Stimulated activated CD4-positive, alpha-beta T cell treated with anti-CD3 and anti-CD28 coated beads, Interleukin-2, amount 100 ng/mL, for 24 hours (primary cell): ENCODE results near the gene EMCN.
"Not testable (repeated sequence)": the region's sequence is repeated elsewhere in the genome, so short reads cannot be mapped to it uniquely, and the experiment has no call there.

Source experiments
- DNase-seq, 2 donors: peaks; one replicate each; pipeline ENCODE4 v3.0.0-alpha.2; 2020

Gene EMCN, protein sequence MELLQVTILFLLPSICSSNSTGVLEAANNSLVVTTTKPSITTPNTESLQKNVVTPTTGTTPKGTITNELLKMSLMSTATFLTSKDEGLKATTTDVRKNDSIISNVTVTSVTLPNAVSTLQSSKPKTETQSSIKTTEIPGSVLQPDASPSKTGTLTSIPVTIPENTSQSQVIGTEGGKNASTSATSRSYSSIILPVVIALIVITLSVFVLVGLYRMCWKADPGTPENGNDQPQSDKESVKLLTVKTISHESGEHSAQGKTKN

DNA sequence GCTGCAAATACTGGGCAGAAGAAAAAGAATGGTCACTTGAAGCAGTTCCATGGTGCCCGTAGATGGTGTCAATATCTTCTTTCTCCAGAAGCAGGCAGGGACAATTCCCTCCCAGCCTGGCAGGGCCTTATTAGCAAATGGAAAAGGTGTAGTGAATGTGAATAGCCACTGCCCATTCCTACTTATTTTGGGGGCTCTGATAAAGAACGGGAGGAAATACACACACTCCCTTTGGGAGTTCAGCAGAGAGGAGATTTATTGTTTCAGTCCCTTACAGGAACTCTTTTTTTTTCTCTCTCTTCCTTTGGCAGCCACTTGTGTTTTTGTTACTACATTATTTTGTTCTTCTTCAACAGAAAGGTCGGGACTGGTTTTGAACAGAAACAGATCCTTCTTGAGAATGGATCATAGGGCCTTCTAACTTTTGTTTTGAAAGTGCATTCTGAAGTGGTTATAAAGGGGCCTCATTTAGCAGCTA is at the start of gene EMCN:
Gene EMCN, minus strand, starts transcription at position 159 of the 478 bp plus-strand sequence. Its CDS starts 108 bp downstream, at position 51.
- no peak for DNase-seq

DNA sequence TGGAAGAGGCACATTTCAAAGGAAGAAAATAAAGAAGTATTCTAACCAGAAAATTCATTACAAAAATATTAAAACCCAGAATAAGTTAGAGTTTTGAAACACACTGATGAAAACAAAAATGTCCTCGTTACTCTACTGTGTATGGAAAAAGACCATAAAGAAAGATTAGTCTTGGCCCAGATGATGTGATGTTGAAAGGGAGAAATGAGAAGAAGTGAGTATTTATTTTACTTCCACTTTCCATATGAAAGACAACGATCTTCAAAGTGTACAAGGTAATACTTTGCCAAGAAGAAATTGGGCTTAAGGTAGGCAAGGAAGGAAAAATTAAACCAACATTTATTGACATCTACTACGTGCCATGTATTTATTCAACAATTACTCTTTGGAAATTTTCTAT is 48.6 kb upstream of the EMCN start:
- DNase-seq = no peak

DNA sequence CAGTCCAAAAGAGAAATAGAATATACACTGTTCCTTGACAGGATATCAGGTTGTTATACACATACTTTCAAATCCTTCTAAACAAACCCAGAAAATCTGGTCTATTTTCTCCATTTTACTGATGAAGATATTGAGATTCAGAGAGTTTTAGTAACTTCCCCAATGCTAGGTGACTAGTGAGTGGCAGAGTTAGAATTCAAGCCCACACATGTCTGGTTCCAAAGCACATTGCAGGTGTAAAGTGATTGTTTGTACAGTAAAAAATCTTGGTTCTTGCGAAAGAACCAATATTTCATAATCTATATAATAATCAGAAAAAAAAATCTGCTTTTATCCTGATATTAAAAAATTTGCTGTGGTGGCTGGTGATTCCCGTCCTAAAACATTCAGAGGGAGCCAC is 39.5 kb upstream of the EMCN start:
- DNase-seq = no peak

DNA sequence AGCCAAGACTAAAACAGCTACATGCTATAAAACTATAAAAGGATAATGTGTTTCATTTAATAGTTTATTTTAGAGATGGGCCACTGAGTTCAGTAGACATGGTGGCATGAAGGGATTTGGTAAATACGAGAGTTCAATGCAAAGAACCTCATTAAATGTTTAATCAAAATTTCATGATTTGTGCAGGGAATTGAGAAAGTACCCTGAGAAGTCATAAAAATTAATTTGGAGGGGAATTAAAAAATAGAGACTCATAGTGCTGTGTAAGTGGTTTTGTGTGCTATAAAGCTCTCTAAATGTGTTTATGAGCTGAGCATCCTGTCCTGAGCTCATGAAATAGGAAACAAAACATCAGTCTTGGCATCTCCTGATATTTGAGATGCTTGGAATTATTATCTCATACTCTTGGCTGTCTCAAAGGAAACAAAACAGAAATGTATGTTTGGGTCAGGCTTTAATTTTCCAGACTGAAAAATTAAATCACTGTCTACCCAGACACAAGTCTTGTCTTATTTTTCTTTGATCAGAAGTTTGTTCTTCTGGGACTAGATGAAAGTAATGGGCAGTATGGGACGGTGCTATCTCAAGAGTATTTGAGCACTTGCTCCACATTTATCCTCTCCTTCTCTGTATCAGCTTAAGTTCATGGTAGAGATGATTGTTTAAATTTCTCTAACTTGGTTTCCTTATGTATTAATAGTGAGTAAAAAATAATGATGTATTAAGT is 38.0 kb upstream of the EMCN start:
- no peak for DNase-seq

DNA sequence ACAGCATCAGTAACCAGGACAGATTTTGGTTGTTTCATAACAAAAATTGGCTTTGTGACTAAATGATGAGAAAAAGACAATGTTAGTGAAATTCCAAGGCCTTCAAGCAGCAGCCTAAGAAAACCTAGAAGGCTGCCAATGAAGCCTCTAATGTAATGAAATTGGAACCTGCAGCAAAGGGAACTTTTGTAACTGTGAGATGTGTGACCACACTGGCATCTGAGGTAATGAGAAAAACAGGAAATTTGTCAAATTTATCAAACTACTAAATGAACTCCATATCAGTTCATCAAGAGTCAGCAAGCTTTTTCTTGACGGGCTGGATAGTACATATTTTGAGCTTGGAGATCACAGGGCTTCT is 30.4 kb upstream of the EMCN start:
- DNase-seq = no peak

DNA sequence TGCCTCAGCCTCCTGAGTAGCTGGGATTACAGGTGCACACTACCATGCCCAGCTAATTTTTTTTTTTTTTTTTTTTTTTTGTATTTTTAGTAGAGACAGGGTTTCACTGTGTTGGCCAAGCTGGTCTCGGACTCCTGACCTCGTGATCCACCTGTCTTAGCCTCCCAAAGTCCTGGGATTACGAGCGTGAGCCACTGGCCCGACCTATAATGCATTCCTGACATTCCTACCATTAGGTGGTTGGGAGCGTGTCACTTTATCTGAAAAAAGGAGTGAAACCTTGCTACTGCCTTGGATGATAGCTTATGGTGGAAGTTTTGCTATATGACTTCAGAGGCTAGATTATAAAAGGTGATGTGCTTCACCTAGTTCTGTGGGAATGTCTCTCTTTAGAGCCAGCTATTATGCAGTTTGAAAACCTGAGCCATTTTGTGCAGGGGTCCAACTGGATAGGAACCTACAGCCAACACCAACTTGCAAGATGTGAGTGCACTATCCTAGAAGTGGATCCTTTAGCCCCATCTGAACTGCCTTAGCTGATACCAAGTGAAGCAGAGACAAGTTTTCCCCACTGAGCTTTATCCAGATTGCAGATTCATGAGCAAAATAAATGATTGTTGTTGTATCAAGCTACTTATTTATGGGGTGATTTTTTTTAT is 29.8 kb upstream of the EMCN start:
- no peak for DNase-seq

DNA sequence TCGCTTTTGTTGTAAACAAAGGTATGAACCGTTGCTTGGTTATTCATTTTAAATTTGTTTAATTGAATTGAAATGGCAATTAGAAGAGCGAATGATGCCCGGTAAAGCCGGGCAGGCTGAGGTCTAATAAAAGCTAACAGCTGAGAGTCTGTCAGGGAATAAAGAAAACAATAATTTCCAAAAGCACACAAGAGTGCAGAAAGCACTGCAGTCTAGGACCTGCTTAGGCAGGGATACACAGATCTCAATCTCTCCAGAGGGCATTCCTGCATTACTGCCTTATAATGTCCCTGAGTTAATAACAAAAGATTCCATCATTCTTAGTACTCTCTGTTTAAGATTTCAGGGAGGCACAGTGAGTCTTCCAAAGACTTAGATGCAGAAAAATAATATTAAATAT is 27.6 kb upstream of the EMCN start:
- DNase-seq = no peak

DNA sequence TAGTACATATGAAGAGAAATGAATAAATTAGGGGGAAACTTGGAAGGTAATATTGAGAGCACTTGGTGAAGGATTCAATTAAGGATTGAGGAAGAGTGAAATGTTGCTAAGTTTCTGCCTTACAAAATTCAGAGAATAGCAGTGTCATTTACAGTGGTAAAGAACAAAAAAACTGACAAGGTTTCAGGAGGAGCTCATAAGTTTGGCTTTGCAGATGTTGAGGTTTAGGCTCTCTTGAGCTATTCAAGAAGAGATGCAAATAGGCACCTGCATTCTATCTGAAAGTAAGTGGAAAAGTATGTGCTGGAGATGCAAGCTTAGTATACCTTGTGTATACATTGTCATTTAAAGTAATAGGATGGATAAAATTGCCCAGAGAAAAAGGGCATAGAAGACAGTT is 22.3 kb upstream of the EMCN start:
- DNase-seq = no peak

DNA sequence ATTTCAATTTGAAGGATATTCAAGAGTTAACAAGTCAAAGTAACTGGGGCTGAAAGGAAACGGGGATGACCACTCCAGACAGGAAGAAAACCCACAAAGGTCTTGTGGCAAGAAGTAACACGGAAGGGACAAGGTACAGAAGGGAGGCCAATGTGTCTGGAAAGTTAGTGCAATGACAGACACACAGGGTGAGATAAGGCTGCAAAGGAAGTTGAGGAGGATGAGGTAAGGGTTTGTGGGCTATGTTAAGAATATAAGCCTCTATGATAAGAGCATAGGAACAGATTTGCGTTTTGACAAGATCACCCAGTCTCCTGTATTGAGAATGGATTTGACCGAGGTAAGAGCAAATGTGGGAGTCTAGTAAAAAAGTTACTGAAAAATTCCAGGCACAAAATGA is 21.9 kb upstream of the EMCN start:
- no peak for DNase-seq

DNA sequence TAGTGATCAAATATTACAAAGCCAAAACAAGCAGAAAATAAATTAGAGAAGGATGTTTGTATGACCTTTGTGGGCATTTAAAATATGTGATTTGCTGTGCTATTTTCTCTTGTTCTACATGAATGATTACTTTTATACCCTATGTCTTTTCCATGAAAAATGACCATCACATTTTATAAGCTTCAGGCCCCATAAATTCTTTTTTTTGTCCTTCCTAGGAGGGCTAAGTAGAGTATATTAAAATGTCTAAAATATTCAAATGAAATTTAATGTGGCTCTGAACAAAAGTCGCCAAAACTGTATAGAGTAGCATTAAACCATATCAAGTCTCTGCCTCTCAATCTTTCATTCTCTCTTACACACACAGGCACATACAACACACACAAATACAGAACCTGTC is 15.9 kb upstream of the EMCN start:
- DNase-seq = no peak

DNA sequence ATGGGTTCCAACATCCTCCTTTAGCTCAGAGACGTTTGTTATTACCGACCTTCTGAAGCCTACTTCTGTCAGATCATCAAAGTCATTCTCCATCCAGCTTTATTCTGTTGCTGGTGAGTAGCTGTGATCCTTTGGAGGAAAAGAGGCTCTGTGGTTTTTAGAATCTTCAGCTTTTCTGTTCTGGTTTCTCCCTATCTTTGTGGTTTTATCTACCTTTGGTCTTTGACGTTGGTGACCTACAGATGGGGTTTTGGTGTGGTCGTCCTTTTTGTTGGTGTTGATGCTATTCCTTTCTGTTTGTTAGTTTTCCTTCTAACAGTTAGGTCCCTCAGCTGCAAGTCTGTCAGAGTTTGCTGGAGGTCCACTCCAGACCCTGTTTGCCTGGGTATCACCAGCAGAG is 12.3 kb upstream of the EMCN start:
- not testable (repeated sequence) for DNase-seq

DNA sequence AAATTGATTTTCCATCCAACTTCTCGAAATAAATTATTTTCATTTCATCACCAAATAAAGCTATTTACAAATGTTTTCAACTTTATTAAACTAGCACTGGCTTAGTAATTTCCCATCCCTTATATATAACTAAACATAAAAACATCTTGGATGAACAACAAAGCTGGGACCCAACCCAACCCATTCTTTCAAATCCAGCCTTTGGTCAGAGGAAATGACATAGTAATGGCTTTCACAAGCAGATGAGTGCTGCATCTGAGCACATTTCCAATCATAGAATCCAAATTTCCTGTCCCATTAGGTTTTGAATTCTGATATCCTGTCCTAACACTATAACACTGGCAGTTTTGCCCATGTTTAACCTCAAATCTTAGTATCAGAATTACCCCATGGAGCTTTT is 7.9 kb upstream of the EMCN start:
- no peak for DNase-seq

DNA sequence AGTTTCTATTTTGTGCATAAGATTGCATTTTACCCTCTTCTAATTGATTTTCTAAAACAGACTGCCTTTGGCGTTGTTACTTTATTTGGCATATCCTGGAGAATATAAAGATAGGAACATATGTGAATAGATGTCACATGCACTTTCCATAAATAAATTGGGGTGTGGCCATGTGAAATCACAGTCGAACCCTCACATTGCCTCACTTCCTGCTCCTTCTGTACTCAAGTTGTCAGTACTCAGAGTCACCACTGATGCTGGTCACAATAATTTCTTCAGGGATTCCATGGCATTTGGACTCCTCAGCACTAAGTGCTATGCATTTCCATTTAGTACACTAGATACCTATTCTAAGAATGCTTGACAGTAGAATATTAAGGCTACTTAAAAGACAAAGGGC is 1.4 kb upstream of the EMCN start:
- no peak for DNase-seq

DNA sequence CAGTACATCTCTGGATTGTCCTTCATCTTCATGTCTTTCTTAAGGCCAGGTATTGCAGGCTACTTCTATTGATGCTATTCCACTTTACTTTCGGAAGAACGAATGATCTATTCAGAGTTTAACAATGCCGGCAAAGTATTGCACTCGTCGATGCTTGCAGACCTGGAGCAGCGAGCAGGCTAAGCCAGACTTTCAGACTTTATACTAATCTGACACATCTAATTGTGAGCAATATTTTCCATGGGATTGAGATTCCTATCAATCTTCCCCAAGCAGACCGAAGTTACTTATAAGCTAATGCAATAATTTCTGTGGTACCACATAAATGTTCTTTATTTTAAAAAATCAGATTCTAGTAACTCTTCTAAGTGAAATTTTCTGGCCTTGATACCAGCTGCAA is 1.6 kb downstream of the EMCN start:
- no peak for DNase-seq

DNA sequence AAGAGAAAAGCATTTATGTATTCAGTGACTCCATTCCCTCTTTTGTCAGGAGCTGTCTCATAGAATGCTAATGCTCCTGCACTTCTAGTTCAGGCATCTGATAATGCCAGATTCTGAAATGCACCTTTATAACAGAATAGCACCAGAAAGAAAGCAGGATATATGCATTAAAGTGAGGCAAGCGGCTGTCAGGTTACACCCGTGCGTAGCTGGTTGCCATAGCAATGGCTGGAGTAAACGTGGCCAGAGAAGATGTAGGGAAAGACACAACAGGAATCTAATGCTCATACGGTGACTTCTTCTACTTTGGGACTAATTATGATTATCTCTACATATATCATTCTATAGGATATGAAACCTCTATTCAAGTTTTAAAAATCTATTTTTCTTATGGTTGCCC is 5.9 kb downstream of the EMCN start:
- DNase-seq = no peak

DNA sequence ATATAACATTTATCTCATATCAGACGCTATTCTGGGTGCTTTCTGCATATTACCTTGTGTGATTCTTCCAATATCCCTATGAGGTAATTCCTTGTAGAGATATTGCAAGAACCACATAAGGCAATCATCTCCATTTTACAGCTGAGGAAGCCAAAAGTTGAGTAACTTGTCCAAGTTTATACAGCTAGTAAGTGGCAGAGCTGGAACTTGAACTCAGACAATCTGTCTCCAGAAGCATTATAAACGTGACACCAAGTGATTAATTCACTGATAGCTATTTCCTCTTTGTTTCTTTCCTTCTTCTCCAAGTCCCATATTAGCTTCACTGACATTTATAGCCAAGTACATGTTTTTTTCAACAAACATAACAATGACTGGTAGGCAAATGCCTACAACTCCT is 7.3 kb downstream of the EMCN start:
- no peak for DNase-seq

DNA sequence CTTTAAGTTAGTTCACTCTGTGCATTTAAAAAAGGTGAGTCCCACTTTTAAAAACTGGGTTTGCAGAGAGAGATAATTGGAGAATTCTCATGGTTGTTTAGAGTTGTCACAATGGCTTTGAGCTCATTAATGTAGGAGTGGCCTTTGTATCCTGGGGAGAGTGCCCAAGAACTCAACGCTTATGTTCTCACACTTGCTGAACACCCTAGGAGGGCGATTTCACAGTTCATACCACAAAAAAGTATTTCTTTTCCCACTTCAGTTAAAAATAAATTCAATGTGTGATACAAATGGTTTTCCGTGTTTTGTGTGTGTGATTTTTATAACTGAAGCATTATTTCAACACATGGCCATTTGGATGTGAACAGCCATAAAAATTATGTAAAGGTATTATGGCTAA is 8.4 kb downstream of the EMCN start:
- no peak for DNase-seq

DNA sequence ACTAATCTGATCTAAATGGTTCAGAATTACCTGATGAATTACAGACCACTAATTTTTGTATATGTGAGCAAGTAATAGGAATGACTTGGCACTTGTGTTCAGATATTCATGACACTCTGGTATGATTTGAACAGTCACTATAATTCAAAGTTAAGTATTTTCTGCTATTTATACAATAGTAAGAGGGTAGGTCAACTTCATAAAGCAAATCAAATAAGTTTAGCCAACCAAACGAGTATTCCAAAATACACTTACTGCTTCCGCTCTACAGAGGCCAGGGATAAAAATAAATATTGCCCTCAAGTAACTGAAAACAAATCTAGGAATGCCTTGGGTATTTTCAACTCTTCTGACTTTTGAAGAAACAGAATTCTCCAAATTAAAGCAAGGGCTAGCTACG is 9.1 kb downstream of the EMCN start:
- no peak for DNase-seq

DNA sequence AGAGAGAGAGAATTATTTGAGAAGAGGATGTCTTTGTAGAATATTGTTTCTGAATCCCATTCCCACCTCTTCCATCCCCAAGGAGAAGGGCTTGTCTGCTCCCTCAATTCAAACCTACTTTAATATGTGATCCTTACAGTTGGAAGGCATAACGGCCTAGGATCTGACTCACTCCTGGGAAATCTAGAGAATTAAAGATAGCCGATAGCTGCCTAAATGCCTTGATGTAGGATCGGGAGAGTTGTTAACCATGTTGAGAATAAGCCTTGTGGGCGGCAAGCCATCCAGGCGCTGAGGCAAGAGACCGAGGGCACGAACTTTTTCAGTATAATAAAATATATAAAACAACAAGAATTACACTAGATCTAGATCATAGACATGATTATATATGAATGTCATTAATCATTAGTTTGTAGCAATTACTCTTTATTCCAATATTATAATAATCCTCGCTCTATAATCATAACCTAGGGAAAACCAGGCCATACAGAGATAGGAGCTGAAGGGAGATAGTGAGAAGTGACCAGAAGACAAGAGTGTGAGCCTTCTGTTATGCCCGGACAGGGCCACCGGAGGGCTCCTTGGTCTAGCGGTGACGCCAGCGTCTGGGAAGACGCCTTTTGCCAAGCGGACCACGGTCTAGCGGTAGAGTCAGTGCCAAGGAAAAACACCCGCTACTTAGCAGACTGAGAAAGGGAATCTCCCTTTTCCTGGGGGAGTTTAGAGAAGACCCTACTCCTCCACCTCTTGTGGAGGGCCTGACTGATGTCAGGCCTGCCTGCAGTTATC is 13.5 kb downstream of the EMCN start:
- no peak for DNase-seq

DNA sequence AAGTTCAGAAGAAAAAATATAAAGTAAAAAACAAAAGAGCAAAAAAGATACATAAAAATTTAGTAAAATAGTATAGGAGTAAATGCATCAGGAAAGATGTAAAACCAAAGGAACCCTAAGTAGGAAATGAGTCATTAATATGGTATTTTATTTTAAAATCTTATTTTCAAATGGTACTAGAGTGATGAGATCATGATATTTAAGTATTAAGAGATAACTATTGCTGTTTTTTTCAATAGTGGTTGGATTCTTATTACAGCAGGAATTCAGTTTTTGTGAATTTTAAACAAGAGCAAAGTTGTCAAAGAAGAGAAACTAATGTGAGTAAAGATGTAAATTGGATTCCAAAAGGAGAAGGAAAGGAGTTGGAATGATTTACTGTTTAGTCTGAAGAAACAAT is 20.0 kb downstream of the EMCN start:
- DNase-seq = no peak

DNA sequence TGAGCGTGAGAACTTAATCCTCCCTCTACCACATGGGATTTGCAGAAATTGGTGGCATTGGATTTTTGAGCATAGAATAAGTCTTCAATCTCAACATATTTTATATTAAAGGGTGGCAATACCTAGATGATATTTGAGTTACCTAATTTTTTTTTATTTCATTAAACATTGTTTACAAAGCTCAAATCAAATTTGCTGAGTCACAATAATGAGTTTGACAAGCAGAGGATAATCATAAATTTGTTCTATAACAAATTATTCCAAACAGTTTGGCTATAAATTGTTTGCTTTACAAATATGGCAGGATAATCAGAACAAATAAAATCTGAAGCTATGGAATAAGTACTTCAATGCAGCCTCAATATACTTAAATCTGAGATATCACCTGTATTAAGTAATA is 22.7 kb downstream of the EMCN start:
- no peak for DNase-seq

DNA sequence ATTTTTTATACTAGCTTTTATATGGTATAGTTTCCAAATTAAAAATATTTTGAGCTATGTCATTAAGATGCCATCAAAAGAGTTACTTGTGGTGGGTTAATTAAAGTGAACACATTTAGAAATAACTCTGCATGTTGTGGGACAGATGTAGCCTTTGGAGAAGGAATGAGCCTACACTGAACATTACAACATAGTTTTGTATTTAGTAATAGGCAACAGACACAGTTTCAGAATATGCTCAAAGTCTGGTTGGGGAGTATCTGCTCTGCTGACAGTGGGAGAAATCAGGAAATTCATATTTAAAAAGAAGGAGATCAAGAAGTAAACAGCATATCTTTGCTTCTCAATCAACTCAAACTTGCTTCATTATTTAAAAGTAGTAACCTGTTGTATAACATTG is 23.7 kb downstream of the EMCN start:
- no peak for DNase-seq

DNA sequence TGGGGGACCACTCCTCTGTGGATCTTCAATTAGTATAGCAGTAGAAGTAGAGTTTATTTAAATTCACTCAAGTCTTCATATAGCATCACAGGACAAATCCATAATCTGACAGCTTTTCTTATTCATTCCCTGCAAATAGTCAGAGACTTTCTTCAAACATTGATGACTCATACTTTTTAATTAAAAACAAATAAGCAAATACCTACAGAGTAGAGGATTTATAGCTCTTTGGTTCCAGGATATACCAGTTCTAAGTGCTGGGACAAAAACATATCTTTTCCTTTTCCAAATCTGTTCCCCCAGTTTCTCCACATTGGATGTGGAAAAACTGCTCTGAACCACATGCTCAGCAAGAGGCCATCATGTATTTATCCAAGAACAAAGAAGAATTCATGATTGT is 24.1 kb downstream of the EMCN start:
- no peak for DNase-seq

DNA sequence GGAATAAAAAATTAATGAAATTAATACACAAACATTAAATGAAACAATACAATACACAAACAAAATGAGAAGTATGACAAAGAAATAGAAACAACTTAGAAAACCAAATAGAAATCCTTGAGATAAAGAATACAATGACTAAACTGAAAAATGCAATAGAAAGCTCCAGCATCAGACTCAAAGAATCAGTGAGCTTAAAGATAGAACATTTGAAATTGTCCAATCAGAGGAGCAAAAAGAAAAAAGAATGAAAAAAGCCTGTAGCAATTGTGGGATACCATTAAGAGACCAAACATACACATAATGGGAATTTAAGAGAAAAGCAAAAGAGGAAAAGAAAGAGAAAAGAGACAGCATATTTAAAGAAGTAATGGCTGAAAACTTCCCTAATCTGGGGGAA is 25.7 kb downstream of the EMCN start:
- no peak for DNase-seq
